K562 (cell line): Measurements from ENCODE around the gene SLC16A4. TPM values are rescaled to one million over a fixed set of nuclear protein-coding genes. Genes with fewer than 3 reads are reported as not detected.

ENCODE experiments used
- ATF3 ChIP-seq, 2 experiments: fragments of 450-650 bp in 1 of 2; sonication (generic) in 1 of 2; formaldehyde crosslinking in 1 of 2; IDR thresholded peaks in 1 of 2; conservative IDR thresholded peaks in 1 of 2; 2 replicates each; pipeline versions ENCODE4 v1.6.1 to v1.8.1; 2016 to 2023; ENCODE audit warnings: mild to moderate bottlenecking in 2 of 2, moderate library complexity in 2 of 2, inconsistent platforms in 1 of 2, missing genetic modification reagents in 1 of 2
- BRD9 ChIP-seq: fragments of 450-650 bp; IDR thresholded peaks from 2 replicates; pipeline ENCODE4 v1.6.1; 2018; ENCODE audit warnings: low read depth; ENCODE audit not compliant: partially characterized antibody
- BRF1 ChIP-seq: IDR thresholded peaks from 3 replicates; pipeline ENCODE4 v1.6.1; 2011; ENCODE audit warnings: borderline replicate concordance, mild to moderate bottlenecking; ENCODE audit not compliant: insufficient read length; ENCODE audit errors: extremely low read depth
- DEAF1 ChIP-seq: fragments of 450-650 bp; formaldehyde crosslinking; IDR thresholded peaks from 2 replicates; pipeline ENCODE4 v1.4.0; 2020; ENCODE audit warnings: mild to moderate bottlenecking, moderate library complexity
- ELK1 ChIP-seq: sonication (generic); formaldehyde crosslinking; IDR thresholded peaks from 2 replicates; pipeline ENCODE4 v1.8.1; 2022; ENCODE audit warnings: missing genetic modification reagents
- HDAC1 ChIP-seq, 2 experiments: fragments of 450-650 bp; IDR thresholded peaks; 2 replicates each; pipeline ENCODE4 v1.6.1; 2016 to 2017; ENCODE audit warnings: inconsistent platforms in 1 of 2, mild to moderate bottlenecking in 1 of 2, moderate library complexity in 1 of 2
- ILK ChIP-seq: fragments of 450-650 bp; IDR thresholded peaks from 2 replicates; pipeline ENCODE4 v1.6.1; 2016; ENCODE audit warnings: missing genetic modification characterization, low read depth, mild to moderate bottlenecking, missing compliant biosample characterization, moderate library complexity, borderline replicate concordance
- IRF1 ChIP-seq: sonication (generic); formaldehyde crosslinking; IDR thresholded peaks from 2 replicates; pipeline ENCODE4 v1.8.0; 2022; ENCODE audit warnings: missing genetic modification reagents, mild to moderate bottlenecking, borderline replicate concordance
- JUNB ChIP-seq: fragments of 450-650 bp; formaldehyde crosslinking; conservative IDR thresholded peaks from 2 replicates; pipeline ENCODE4 v1.4.0; 2020; ENCODE audit warnings: mild to moderate bottlenecking
- MCM3 ChIP-seq: fragments of 450-650 bp; IDR thresholded peaks from 2 replicates; pipeline ENCODE4 v1.6.1; 2016
- MYBL2 ChIP-seq, 2 experiments: fragments of 450-650 bp in 1 of 2; sonication (generic) in 1 of 2; formaldehyde crosslinking in 1 of 2; IDR thresholded peaks; 2 replicates each; pipeline versions ENCODE4 v1.6.1 to v1.8.1; 2017 to 2022; ENCODE audit warnings: borderline replicate concordance in 1 of 2, inconsistent platforms in 1 of 2, low read depth in 1 of 2, mild to moderate bottlenecking in 1 of 2, missing genetic modification reagents in 1 of 2, moderate library complexity in 1 of 2
- PHF21A ChIP-seq: fragments of 450-650 bp; IDR thresholded peaks from 2 replicates; pipeline ENCODE4 v1.6.1; 2017; ENCODE audit warnings: low read depth, borderline replicate concordance
- RBM34 ChIP-seq: fragments of 200-400 bp; formaldehyde crosslinking; IDR thresholded peaks from 2 replicates; pipeline ENCODE4 v1.6.1; 2018; ENCODE audit warnings: low read length, borderline replicate concordance; ENCODE audit not compliant: insufficient read depth
- ZBTB12 ChIP-seq: fragments of 250-450 bp; sonication (Bioruptor Pico); IDR thresholded peaks from 2 replicates; pipeline ENCODE4 v1.4.0; 2020
- ZBTB17 ChIP-seq: fragments of 450-650 bp; formaldehyde crosslinking; IDR thresholded peaks from 2 replicates; pipeline ENCODE4 v1.4.0; 2020; ENCODE audit warnings: mild to moderate bottlenecking
- ZBTB2 ChIP-seq: fragments of 450-650 bp; IDR thresholded peaks from 2 replicates; pipeline ENCODE4 v1.6.1; 2016; ENCODE audit warnings: antibody characterized with exemption
- ZNF197 ChIP-seq: fragments of 200-800 bp; sonication (Bioruptor generic); IDR thresholded peaks from 2 replicates; pipeline ENCODE4 v1.6.1; 2016; ENCODE audit warnings: low read depth, missing genetic modification characterization, missing compliant biosample characterization
- ZNF232 ChIP-seq: sonication (generic); formaldehyde crosslinking; IDR thresholded peaks from 2 replicates; pipeline ENCODE4 v1.8.0; 2022; ENCODE audit warnings: mild to moderate bottlenecking, missing genetic modification reagents
- polyA plus RNA-seq, 8 experiments: library from polyadenylated mRNA; depleted of rRNA in 4 of 8; stranded (reverse) in 5 of 8; unstranded in 3 of 8; fragments of >200 nt; fragmentation: Nextera tagmentation in 2 of 8; fragmentation: Illumina TruSeq in 1 of 8; extraction: Ambion mirVana in 2 of 8; extraction: Trizol in 1 of 8; gene quantifications; 2 replicates each; pipeline versions ENCODE4 v1.2.1 to v1.2.3, GENCODE V29; 2011 to 2014; ENCODE audit warnings: inconsistent platforms in 1 of 8, missing spikeins in 1 of 8
- total RNA-seq, 7 experiments: library from RNA; depleted of rRNA in 6 of 7; stranded (reverse); fragments of >200 nt in 6 of 7; fragmentation: Illumina TruSeq in 2 of 7; extraction: Trizol in 2 of 7; gene quantifications; 2 replicates each; pipeline versions ENCODE4 v1.2.1 to v1.2.3, GENCODE V29; 2011 to 2021; ENCODE audit warnings: low replicate concordance in 1 of 7

The SLC16A4 gene
- total and polyA plus RNA-seq, 9 of the 15 experiments (the other 6 are each of a cell fraction or from before 2014, with no cell fraction given): 0.04 to 0.31 (median 0.18) TPM; not detected in 1

- no peak for TF ChIP-seq RBM34
- 0 out of 4 replicates have a peak, but pooled peaks of 1 of the 2 experiments have one; percentile 43 for TF ChIP-seq HDAC1 (IDR thresholded peaks at IDR 0.05)
- no peak for TF ChIP-seq ZNF232 (CRISPR knock-in tag)
- no peak for TF ChIP-seq BRF1
- TF ChIP-seq IRF1: no peak
- TF ChIP-seq ELK1 (CRISPR knock-in tag): no peak
- no peak for TF ChIP-seq MCM3
- TF ChIP-seq ZBTB12 (CRISPR knock-in tag): no peak
- TF ChIP-seq DEAF1 (CRISPR knock-in tag): no peak
- peak; percentile 31; the same call in 1 of the 2 replicates for TF ChIP-seq ZBTB17 (CRISPR knock-in tag)
- TF ChIP-seq JUNB (CRISPR knock-in tag): 0 out of 2 replicates have a peak, but pooled peaks have one; percentile 56
- TF ChIP-seq ATF3 (IDR thresholded peaks at IDR 0.05): peak; percentile 88
- no peak for TF ChIP-seq ATF3 (CRISPR knock-in tag; conservative IDR thresholded peaks at IDR 0.05)
- no peak for TF ChIP-seq ZNF197 (CRISPR knock-in tag)
- TF ChIP-seq BRD9: no peak
- no peak for TF ChIP-seq PHF21A
- no peak for TF ChIP-seq ILK (tag)
- no peak; the same call in 1 of the 2 replicates for TF ChIP-seq MYBL2 (IDR thresholded peaks at IDR 0.05; ENCODE audit: low read depth)
- no peak for TF ChIP-seq MYBL2 (CRISPR knock-in tag; IDR thresholded peaks at IDR 0.05; ENCODE audit: borderline replicate concordance)
- no peak for TF ChIP-seq ZBTB2
These were observed 30.3 kb upstream of the SLC16A4 start (continued) for GRCh38 chr1:110420874-110421793.
